ENCODE results near the gene F11.
"Not testable (repeated sequence)": the region's sequence is repeated elsewhere in the genome, so short reads cannot be mapped to it uniquely, and the experiment has no call there.

F11 gene

GRCh38 chr4:186265683-186266652, at the start of gene F11:
TSS of gene F11 (plus strand) at chr4:186266189. CDS start at chr4:186267137, 948 bp downstream.
- DNase-seq (ENCODE audit: low read depth): no peak

GRCh38 chr4:186216465-186217024, 49.4 kb upstream of the F11 start:
- DNase-seq (ENCODE audit: low read depth): peak; percentile 9

- DNase-seq (ENCODE audit: low read depth): no peak
These were observed 48.2 kb upstream of the F11 start for GRCh38 chr4:186217733-186218293.

DNA sequence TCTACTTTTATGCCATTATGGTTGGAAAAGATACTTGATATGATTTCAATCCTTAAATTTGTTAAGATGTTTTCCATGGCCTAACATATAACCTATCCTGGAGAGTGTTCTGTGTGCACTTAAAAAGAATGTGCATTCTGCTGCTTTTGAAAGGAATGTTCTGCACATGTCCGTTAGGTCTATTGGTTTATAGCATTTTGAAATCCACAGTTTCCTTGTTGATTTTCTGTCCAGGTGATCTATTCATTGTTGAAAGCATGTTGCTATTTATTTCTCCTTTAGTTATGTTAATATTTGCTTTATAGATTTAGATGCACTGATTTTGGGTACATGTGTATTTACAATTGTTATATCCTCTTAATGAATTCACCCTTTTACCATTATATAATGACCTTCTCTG, 44.4 kb upstream of the F11 start:
- DNase-seq (ENCODE audit: low read depth): no peak

GRCh38 chr4:186225848-186226247, 40.1 kb upstream of the F11 start:
- DNase-seq (ENCODE audit: low read depth): no peak

- no peak for DNase-seq (ENCODE audit: low read depth)
These were observed 39.3 kb upstream of the F11 start for GRCh38 chr4:186226521-186227189.

DNA sequence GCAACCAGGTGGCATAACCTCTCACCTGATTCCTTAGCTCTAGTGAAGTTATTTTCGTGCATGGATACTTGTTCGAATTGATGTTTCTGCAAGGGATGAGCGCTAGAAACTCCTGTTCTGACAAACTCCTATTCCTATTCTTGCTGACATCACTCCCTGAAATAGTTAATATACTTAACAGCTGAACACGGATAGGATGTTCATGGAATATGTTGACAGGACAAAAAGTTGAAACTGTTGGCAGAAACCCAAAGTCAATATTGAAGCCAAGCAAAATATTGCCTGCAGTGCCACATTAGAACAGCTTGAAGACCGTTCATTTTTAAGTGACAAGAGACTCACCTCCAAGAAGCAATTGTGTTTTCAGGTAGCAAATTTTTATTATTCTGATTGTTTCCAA, 38.8 kb upstream of the F11 start, which contains the start of gene KLKB1:
TSS of gene KLKB1 (plus strand) at position 287 of the 400 bp plus-strand sequence. CDS start 689 bp downstream, outside the sequence.
- DNase-seq (ENCODE audit: low read depth): peak; percentile 6

GRCh38 chr4:186227744-186228513, 38.1 kb upstream of the F11 start:
- peak; percentile 3 for DNase-seq (ENCODE audit: low read depth)

DNA sequence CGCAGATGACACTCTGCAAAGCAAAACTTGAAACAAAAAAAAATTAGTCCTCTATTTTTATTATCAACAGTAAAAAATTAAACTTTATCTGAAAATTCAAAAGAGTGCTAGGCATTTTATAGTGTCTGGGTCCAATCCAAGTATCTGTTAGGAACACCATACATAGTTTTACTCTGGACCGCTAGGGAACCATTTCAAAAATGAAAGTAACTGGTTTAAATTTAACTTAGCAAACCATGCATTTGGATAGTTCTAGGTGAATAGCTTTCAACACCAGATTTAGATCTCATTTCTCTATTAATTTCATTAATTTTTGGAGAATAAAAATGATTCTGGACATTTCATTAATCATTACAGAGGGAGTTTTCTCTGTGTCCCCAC, 37.5 kb upstream of the F11 start:
- DNase-seq (ENCODE audit: low read depth): peak; percentile 8

DNA sequence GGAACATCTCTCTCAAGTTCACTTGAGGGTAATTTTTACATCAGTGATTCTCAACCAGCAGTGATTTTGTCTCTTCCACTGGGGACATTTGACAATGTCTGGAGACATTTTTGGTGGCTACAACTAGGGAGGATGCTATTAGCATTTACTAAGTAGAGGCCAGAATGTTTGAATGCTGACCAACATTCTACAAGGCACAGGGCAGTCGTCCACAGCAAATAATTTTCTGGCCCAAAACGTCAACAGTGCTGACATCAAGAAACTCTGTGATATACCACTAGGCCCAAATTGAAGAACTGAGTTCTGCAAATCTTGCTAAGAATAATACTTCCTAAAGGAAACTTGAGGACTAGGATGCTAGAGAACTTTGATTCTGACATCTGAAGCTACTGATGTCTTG, 31.6 kb upstream of the F11 start:
- no peak for DNase-seq (ENCODE audit: low read depth)

- no peak for DNase-seq (ENCODE audit: low read depth)
These were observed 29.9 kb upstream of the F11 start for GRCh38 chr4:186236126-186236525.

DNA sequence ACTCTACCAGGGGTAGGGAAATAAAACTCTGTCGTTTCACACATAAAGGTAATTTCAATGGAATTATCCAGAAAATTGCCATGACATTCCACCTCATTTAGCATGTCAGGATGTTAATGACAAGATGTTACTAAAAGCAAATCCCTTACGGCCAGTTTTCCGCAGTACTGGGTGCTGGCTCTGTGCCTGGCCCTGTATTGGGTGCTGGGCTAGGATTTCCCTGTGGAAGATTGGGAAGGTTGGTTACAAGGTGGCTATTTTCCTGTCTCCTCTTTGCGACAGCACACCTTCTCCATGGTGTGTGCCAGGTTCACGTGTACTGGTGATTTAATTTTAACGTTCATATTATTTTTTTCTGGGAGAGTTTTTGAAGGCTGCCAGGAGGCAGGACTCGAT, 25.5 kb upstream of the F11 start:
- DNase-seq (ENCODE audit: low read depth): no peak

DNA sequence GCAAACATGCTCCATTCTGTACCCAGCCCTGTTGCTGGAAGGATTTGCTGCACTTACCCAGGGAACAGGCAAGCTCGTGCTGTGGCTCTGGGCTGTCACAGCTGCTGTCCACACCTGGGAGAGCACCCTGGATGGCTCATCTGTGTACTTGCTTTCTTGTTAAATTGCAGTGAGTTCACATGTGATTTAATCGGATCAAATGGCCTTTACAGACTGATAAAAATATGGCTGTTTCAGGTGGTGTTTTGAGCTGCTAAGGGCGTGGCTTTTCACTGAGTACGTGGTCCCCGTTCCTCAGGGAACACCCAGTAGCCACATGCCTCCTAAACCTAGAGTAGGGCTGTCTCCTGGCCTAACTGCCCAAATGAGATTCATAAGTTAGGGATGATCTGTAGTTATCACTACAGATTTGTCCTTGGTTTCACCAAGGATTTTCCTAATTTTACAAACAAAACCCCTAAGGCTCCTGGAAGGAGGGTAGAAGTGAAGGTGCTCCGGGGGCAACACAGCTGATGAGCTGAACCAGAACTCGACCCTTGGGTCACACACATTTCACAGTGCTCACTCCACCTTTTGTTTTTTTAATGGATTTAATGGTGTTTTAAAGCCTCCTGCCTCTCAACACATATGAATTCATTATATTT, 25.0 kb upstream of the F11 start:
- no peak for DNase-seq (ENCODE audit: low read depth)

GRCh38 chr4:186241616-186242015, 24.4 kb upstream of the F11 start:
- no peak for DNase-seq (ENCODE audit: low read depth)

DNA sequence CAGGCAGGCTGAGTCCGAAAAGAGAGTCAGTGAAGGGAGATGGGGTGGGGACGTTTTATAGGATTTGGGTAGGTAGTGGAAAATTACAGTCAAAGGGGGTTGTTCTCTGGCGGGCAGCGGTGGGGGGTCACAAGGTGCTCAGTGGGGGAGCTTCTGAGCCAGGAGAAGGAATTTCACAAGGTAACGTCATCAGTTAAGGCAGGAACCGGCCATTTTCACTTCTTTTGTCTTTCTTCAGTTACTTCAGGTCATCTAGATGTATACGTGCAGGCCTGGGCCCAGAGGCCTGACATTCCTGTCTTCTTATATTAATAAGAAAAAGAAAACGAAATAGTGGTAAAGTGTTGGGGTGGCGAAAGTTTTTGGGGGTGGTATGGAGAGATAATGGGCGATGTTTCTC, 24.0 kb upstream of the F11 start:
- not testable (repeated sequence) for DNase-seq (ENCODE audit: low read depth)

DNA sequence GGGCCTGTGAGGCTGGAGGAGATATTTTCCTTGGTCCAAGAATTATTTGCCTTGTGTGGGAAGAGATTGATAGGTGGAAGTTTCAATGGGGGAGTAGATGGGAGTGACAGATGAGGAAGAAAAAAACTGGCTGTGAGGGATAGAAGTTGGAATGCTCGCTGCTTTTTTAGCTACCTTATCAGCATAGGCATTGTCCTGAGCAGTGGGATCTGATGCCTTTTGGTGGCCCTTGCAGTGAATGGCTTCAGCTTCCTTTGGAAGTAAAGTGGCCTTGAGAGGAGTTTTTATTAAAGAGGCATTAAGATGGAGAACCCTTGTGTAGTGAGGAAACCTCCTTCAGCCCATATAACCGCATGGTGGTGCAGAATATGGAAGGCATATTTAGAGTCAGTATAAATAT, 22.7 kb upstream of the F11 start:
- DNase-seq (ENCODE audit: low read depth): no peak

GRCh38 chr4:186244835-186245234, 21.2 kb upstream of the F11 start:
- DNase-seq (ENCODE audit: low read depth): no peak

- not testable (repeated sequence) for DNase-seq (ENCODE audit: low read depth)
These were observed 18.8 kb upstream of the F11 start for GRCh38 chr4:186247062-186247752.

- no peak for DNase-seq (ENCODE audit: low read depth)
These were observed 17.3 kb upstream of the F11 start for GRCh38 chr4:186248643-186249042.

Data from stromal cell of bone marrow (primary cell).